PFSK-1 (cell line): ENCODE measurements around the gene CP.

Source experiments
- POLR2AphosphoS5 ChIP-seq: IDR thresholded peaks from 2 replicates; pipeline ENCODE4 v1.6.1; 2012; ENCODE audit warnings: low read depth, mild to moderate bottlenecking, control low read depth, low read length, moderate library complexity
- SIN3A ChIP-seq: IDR thresholded peaks from 2 replicates; pipeline ENCODE4 v1.6.1; 2012; ENCODE audit warnings: mild to moderate bottlenecking, low read length, moderate library complexity, borderline replicate concordance; ENCODE audit not compliant: insufficient read depth
- TAF1 ChIP-seq: IDR thresholded peaks from 2 replicates; pipeline ENCODE4 v1.6.1; 2012; ENCODE audit warnings: low read length, control low read depth, borderline replicate concordance; ENCODE audit not compliant: insufficient read depth

- TF ChIP-seq POLR2AphosphoS5 (no peak), TAF1 (no peak), SIN3A (no peak)
Observed at GRCh38 chr3:149209431-149209830, 12.2 kb downstream of the CP start.
